ENCODE data around the gene DDX24.

- no peak for TF ChIP-seq POLR2A (IDR thresholded peaks at IDR 0.05; ENCODE audit: control extremely low read depth in 1 of 2, low read depth in 2 of 2, low read length in 2 of 2)
- no peak for TF ChIP-seq RNF2 (IDR thresholded peaks at IDR 0.05; ENCODE audit: borderline replicate concordance, low read depth, low read length, missing control alignments, poor library complexity, severe bottlenecking)
- no peak for TF ChIP-seq ZNF274 (IDR thresholded peaks at IDR 0.05; ENCODE audit: borderline replicate concordance, extremely low read depth, low read length)
- TF ChIP-seq TAF1 (IDR thresholded peaks at IDR 0.05; ENCODE audit: low read depth, low read length): no peak
- no peak for TF ChIP-seq EZH2 (IDR thresholded peaks at IDR 0.05; ENCODE audit: low read depth, low read length, severe bottlenecking)
- no peak for TF ChIP-seq BCL11A (IDR thresholded peaks at IDR 0.05; ENCODE audit: low read depth in 2 of 2, low read length in 2 of 2)
- no peak for TF ChIP-seq RAD21 (IDR thresholded peaks at IDR 0.05 in 1 of 2, conservative IDR thresholded peaks at IDR 0.05 in 1 of 2; ENCODE audit: low read depth in 2 of 2, low read length in 2 of 2)
- peak in 1 of 3 experiments; percentile 24; a peak in 1 of 4 replicates for TF ChIP-seq CTCF (IDR thresholded peaks at IDR 0.05; ENCODE audit: control extremely low read depth in 1 of 3, insufficient read depth in 1 of 3, low read depth in 1 of 3, low read length in 3 of 3)
- TF ChIP-seq SUZ12 (IDR thresholded peaks at IDR 0.05; ENCODE audit: low read length): no peak
- TF ChIP-seq FOSL1 (IDR thresholded peaks at IDR 0.05; ENCODE audit: insufficient read depth, low read depth, low read length): no peak
- TF ChIP-seq MAX (IDR thresholded peaks at IDR 0.05): no peak
- TF ChIP-seq, protein P1, sequence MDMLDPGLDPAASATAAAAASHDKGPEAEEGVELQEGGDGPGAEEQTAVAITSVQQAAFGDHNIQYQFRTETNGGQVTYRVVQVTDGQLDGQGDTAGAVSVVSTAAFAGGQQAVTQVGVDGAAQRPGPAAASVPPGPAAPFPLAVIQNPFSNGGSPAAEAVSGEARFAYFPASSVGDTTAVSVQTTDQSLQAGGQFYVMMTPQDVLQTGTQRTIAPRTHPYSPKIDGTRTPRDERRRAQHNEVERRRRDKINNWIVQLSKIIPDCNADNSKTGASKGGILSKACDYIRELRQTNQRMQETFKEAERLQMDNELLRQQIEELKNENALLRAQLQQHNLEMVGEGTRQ (IDR thresholded peaks at IDR 0.05; ENCODE audit: low read length): no peak
- no peak for TF ChIP-seq ASH2L (IDR thresholded peaks at IDR 0.05; ENCODE audit: low read length)
Observed at GRCh38 chr14:94066089-94066676, 14.8 kb downstream of the DDX24 start.
